NOMO-1 treated with dmso at 0.1 percent for 144 hours (cell line): ENCODE data around the gene IL27RA.

Experiments used
- DNase-seq: peaks from one replicate; lab custom pipeline; 2025; ENCODE audit not compliant: unreplicated experiment; lab: John Stamatoyannopoulos, UW

Gene IL27RA

DNA sequence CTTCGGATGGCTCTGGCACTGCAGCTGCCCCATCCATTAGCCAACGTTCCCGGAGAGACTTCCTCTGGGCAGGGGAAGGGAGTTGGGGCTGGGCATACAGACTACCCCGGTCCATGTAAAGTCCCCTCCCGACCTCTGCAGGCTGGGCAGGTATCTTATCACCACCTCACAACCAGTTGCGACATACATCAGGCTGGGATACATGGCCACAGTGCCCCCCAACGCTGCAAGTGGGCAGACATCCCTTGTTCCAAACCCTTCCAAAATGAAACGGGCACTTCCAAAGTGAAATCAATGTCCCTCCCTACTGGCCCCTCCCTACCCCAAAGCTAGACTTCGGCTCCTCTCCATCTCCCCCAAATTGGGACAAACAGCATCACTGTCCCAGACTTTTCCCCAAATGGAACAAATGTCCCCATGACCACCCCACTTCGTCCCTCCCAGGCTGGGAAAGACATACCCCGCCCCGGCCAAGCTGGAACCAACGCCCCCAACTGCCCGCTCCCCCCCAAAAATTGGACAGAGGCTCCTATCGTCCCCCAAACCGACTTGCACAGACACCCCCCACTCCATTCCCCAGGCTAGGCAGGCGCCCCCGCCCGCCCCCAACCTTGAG is 25.3 kb downstream of the IL27RA start:
- DNase-seq = no peak

DNA sequence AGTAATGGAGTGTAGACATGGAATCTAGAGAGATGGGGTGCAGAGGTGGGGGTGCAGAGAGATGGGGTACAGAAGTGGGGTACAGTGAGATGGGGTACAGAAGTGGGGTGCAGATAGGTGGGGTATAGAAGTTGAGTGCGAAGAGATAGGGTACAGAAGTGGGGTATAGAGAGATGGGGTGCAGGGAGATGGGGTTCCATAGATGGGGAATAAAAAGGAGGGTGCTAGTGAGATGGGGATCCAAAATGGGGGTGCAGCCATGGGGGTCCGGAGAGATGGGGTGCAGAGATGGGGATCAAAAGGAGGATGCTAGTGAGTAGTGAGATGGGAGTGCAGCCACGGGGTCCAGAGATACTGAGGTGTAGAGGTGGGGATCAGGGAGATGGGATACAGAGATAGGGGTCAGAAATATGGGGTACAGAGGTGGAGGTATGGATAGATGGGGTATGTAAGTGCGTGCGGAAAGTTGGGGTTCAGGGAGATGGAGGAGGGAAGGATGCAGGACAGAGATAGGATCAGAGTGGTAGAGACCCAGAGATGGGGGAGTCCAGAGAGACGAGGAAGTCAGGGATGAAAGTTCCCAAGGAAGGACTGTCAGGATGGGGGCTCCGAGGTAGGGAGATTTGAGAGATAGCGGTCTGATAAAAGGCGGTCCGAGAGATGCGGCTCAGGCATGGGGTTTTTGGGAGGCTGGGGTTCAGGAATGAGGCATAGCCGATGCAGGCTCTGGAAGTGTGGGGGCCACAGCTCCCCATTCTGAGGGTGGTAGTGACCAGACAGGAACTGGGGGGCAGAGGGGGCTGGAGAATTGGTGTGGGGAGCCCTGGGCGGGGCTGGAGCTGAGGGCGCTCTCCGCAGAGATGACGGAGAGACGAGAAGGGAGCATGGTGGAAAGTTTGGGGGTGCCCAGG is 26.9 kb downstream of the IL27RA start:
- DNase-seq = no peak

DNA sequence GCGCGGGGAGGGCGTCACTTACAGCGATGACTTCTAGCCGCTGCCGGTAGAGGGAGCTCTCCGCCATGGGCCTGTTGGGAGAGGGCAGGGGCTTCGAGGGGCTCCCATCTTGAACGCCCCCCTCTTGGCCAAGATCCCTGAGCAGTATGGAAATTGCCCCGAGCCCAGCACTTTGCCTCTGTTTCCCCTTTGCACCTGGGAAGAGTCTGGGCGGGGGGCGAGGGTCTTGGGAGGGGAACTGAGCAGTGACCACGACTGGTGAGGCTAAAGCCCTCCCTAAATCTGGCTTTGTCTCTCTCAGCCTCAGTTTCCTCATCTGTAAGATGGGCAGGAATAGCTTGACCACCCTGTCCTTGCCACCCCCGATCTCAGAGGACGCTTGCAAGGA is 27.5 kb downstream of the IL27RA start:
- no peak for DNase-seq

DNA sequence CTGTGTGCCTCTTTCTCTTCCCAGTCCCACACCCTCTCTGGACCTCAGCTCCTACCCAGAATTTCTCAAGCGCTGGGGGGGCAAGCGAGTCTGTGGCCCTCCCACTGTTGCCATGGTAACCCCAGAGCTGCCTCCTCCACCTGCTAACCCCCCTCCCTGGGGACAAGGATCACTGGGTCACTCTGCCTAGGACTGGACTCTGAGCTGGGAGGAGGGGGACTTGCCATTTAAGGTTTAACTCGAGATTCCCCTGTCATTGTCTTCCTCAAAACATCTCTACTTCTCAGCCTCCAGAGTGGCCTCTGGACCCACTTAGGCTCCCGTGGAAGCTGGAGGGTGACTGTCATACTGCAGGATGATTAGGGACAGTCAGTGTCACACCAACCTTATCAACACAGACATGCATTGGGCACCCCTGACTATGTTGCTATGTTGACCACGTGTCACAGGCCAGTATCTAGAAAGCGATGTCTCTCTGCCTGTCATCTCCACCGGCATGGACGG is 28.1 kb downstream of the IL27RA start:
- no peak for DNase-seq

DNA sequence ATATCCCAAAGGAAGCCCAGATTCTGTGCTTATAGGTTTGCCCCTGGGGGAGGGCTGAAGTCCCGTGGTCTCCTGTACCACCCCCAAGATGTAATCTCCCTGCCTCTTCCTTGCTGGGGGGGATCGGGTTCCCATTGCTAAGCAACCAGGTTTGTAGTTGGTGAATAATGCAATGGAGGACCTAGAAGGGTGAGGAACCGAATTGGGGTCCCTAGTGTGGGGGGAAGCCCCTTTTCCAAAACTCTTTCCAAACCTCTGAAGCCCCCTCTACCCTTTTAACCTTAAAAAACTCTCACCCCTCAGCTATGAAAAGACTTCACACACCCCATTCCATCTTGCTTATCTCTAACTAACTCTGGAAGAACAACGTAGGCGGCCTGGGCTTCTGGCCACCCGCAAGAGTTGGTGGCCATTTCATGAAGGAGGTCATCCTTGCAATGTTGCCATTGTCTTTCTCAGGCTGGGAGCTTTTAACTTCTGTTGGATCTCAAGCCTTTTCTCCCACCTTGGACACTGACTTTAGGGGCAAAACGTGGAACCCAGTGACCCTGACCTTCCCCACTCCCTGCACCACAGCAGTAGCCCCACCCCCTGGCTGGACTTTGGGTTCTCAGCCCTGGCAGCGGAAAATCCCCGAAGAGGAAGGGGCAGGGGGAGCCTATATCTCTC is 29.7 kb downstream of the IL27RA start:
- DNase-seq = no peak

DNA sequence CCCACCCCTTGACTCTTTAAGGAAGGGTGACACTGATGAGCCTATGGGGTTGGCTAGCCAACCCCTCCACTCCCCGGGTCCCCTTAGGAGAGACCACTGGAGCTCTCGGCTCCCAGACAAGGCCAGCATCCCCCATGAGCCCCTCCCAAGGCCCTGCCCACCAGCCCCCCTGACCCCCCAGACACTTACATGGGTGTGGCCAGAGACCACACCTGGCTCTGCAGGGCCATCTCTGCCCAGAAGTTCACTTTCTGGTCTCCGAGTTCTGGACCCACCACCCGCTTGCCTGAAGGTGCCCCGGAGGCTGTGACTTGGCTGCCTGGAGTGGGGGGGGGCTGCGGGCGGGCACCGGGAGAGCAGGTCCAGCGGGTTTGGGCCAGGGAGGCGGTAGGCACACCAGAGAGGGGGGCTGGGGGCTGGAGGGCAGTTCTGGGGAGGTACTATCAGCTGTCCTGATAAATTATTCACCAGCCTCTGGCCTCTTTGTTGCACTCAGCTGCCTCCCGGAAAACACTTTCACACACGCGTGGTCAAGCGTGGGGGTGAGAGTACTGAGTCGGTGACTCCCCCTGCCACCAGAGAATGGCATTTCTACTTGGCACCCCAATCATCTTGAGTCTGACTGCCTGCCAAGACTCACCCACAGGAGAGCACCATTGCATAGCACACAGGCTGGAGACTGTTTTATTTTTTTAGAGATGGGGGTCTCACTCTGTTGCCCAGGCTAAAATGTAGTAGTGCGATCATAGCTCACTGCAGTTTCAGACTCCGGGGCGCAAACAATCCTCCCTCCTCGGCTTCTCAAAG is 30.4 kb downstream of the IL27RA start, which contains the start of gene PALM3:
Gene PALM3, minus strand, starts transcription at position 326 of the 807 bp plus-strand sequence. Its CDS starts 96 bp downstream, at position 230.
- DNase-seq = no peak

DNA sequence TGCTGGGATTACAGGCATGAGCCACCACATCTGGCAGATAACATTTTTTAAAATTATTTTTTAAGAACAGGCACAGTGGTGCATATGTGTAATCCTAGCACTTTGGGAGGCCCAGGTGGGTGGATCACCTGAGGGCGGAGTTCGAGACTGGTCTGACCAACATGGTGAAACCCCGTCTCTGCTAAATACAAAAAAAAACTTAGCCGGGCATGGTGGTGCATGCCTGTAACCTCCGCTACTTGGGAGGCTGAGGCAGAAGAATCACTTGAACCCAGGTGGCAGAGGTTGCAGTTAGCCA is 30.9 kb downstream of the IL27RA start:
- no peak for DNase-seq

DNA sequence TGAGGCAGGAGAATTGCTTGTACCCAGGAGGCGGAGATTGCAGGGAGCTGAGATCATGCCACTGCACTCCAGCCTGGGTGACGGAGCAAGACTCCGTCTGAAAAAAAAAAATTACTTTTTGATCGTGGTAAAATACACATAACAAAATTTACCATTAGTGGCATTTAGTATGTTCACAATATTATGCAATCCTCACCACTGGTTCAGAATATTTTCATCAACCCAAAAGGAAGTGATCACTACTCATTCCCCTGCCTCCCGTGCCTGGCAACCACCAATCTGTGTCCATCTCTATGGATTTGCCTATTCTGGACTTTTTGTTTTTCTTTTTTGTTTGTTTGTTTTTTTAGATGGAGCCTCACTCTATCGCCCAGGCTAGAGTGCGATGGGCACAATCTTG is 31.5 kb downstream of the IL27RA start:
- DNase-seq = no peak

DNA sequence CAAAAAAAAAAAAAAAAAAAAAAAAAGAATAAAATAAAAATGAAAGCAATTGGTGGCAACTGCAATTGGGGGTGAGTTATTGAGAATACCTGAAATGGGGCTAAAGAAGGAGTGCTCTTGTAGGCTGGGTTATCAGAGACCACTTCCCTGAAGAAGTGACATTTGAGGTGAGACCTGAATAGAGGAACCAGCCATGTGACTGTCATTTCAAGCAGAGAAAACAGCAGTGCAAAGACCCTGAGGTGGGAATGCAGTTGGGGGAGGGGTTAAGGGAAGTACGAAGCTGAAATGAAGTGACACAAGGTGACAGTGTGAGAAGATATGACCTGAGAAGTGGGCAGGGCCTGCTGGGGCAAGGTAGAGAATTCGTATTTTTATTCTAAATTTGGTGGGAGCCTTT is 34.6 kb downstream of the IL27RA start:
- DNase-seq = no peak

DNA sequence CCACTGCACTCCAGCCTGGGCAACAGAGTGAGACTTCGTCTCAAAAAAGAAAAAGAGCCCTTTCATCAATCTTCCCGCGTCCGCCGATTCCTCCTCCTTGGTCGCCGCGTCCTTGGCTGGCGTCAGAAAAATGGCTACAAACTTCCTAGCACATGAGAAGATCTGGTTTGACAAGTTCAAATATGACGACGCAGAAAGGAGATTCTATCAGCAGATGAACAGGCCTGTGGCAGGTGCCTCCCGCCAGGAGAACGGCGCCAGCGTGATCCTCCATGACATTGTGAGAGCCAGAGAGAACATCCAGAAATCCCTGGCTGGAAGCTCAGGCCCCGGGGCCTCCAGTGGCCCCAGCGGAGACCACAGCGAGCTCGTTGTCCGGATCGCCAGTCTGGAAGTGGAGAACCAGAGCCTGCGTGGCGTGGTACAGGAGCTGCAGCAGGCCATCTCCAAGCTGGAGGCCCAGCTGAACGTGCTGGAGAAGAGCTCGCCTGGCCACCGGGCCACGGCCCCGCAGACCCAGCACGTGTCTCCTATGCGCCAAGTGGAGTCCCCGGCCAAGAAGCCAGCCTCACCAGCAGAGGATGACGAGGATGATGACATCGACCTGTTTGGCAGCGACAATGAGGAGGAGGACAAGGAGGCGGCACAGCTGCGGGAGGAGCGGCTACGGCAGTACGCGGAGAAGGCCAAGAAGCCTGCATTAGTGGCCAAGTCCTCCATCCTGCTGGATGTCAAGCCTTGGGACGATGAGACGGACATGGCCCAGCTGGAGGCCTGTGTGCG is 38.9 kb downstream of the IL27RA start:
- DNase-seq = no peak

DNA sequence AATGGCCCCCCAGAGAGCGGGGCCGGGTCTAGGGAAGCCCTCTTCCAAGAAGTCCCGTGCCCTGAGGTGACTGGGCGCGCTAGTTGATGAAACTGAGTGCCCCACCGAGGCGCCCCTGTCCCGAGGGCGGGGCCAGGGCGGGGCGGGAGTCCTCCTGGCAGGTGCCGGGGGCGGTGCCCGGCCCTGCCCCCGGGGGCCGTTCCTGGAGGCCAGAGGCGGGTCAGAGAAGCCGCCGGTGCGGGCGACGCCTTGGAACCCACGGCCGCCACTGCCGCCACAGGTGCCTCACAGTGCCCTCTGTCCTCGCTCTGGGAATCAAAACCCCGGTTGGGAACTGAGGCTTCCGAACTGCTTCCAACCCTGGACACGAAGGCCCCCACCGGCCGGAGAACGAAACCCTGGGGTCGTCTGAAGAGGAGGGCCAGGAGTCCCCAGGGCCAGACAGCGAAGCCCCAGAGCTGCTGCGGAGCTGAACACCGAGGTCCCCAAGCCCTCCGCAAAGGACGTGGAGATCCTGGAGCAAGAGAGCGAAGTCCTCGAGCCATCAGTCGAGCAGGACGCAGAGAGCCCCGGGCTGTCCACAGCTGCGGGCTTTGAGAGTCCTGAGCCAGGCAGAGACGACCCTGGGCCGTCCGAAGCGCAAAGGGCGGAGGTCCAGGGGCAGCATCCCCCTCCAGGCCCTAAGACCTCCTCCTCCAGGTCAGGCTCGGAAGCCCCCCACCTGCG is 41.1 kb downstream of the IL27RA start, which contains the start of gene MISP3:
Gene MISP3, plus strand, starts transcription at position 252 of the 726 bp plus-strand sequence. CDS start 524 bp downstream, outside the sequence.
- no peak for DNase-seq

DNA sequence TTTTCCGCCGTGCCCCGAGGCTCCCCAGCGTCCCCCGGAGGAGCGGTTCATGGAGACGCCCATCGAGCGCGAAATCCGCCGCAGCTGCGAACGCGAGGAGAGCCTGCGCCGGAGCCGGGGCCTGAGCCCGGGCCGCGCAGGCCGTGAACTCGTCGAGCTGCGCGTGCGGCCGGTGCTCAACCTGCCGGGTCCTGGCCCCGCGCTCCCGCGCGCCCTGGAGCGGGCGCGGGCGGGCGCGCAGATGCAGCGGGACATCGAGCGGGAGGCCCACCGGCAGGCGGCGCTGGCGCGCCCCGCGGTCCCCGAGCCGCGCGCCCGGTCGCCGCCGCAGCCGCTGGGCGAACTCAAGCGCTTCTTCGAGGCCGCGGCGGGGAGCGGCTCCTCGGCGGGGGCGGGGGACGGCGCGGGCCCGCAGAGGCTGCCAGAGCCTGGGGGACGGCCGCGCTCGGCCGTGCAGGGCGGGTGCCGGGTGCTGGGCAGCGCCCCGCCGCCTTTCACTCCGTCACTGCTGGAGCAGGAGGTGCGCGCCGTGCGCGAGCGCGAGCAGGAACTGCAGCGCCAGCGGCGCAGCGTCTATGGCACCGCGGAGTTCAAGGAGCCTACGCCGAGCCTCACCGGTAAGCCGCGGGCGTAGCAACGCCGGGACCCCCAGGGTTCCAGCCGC is 41.8 kb downstream of the IL27RA start:
- DNase-seq = peak; percentile 73

DNA sequence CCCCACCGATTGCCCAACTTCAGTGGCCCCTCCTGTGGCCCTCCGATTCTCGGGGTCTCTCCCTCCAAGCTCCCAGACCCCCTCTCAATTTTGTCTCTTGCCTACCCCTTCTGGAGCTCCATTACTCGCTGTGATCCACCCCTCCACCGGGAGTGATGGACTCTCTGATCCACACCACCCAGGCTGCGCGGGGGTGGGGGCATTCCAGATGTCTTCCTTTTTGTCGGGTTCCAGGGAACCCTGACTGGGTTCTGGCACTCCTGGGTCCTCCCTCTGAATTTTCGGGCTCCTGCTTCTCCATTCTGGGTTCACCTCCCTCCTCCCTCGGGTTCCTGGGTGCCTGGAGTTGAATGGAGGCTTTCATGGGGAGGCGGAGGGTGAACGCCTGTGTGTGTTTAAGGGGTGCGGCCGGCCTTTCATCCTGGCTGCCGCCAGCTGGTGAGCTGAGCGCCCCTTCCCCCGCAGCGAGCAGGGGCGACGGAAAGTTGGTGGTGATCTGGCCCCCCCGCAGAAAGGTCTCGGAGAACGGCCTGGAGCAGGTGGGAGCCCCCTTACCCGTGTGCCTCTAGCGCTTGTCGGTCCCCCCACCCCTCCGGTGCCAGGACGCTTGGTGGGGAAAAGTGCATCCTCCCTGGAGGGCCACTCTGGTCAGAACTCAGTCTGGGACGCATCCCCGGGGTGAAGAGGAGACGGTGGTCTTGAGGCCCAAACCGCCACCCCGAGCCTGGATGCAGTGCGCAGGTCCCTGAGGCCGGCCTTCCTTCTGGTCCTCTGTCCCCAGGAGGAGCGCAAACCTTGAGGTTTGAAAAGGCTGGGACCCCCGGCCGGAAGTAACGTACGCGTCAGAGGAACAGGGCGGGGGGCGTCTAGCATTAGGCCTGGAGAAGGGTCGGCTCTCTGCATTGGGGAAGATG is 42.6 kb downstream of the IL27RA start:
- no peak for DNase-seq

DNA sequence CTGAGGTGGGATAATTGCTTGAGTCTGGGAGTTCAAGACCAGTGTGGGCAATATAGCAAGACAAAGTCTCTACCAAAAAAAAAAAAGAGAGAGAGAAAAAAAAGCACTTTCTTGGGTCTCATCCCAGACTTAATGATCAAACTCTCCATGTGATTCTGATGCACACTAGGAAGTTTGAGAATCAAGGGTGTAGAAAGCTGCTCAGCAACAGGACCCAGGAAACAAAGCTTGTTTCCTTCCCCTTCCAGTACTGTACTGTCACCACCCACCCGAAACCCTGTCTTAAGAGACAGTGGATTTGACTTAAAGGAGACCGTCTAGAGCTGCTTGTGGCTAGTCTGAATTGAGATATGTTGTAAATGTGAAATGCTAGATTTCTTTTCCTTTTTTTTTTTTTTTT is 46.8 kb downstream of the IL27RA start:
- no peak for DNase-seq

DNA sequence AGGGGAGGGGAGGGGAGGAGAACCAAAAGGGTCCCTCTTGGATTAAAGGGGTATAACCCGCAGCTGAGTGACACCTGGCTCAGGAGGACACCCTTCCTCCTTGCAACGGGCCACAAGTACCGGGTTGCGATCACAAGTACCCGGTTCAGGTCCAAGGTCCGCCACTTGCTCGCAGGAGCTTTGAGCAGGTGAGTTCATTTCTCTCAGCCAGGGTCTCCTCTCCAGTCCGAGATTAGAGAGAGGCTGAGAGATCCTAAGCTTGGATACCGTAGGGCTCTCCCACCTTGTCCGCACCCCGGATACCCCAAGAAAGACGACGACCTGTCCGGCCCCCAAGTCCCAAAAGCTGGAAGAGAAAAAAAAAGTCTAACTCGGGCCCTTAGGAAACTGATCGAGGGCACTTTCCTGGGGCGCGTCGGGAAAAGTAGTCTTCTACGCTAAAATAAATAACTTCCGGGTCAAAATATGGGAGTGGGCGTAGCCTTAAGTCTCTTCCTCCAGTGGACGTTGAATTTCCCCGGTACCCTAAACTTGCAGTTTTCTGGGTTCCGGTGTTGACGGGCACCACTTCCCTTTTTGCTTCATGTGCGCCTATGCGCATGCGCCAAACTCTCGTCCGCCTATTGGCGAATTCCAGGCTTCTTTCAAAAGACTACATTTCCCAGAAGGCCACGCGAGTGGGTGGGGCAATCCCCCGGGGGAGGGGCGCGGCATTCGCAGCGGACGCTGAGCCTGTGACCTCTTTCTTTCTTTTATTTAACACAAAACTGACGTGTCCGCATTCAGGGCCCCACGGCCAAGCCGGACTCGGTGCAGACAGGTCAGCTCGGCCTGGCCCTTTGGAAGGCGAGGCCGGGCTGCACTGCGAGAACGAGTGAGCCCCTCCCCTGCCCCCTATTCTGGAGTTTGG is 49.6 kb downstream of the IL27RA start:
- peak; percentile 96 for DNase-seq

DNA sequence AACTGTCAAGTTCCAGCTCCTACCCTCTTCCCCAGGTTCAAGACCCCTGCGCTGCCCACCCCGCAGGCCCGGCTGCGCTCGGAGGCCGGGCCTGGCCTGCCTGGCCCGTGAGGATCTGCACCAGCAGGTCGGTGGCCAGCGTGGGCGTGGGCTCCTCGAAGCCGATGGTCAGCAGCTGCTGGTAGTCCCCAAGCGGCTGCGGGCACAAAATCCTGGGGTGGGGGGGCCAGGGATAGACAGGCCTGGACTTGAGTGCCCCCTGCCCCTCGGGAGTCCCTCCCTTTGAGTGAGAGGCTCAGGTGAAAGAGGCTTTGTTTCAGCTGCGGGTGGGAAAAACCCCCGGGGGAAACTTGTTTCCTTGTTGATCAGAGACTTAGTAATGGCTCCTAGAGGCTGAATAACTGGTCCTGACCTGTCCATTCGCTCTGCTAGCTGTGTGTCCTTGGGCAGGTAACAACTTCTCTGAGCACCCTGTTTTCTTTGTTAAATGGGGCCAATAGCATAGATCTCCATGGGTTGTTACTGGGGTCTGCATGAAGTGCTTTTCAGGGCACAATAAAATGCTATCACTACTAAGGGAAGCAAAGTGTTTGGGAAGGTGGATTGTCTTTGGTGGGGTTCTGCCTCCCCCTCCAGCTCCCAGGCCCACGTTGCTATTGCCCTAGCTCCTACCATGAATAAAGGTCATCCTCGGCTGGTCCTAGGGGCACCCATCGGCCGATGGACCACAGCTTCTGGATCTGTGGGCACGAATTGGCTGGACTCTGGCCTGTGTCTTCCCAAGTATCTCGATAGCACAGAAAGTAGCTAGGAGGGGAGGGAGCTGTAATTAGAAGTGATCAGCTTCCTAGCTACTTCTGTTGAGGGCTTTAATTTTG is 50.5 kb downstream of the IL27RA start:
- no peak for DNase-seq
